Smooth muscle cell (in vitro differentiated cells): ENCODE data around the gene NACC2. TPM values are rescaled to one million over a fixed set of nuclear protein-coding genes. Genes with fewer than 3 reads are reported as not detected.

Experiments
- DNase-seq: peaks from one replicate; lab custom pipeline; 2025; ENCODE audit not compliant: unreplicated experiment; lab: John Stamatoyannopoulos, UW
- H2AFZ ChIP-seq: fragments of 200-600 bp; sonication (generic); 2 replicates; pipeline ENCODE4 v1.6.0; 2016; ENCODE audit warnings: antibody characterized with exemption, low read depth, mild to moderate bottlenecking
- H3F3A ChIP-seq: fragments of 200-600 bp; sonication (generic); 2 replicates; pipeline ENCODE4 v1.6.0; 2017; ENCODE audit warnings: antibody characterized with exemption, low read depth
- H3K27ac ChIP-seq: fragments of 200-600 bp; sonication (generic); 2 replicates; pipeline ENCODE4 v1.5.1; 2016; ENCODE audit warnings: low read depth, mild to moderate bottlenecking
- H3K27me3 ChIP-seq: fragments of 200-600 bp; sonication (generic); 2 replicates; pipeline ENCODE4 v1.6.1; 2016; ENCODE audit warnings: low read depth, mild to moderate bottlenecking
- H3K36me3 ChIP-seq: fragments of 200-600 bp; sonication (generic); 2 replicates; pipeline ENCODE4 v1.5.1; 2016; ENCODE audit warnings: low read depth
- H3K4me1 ChIP-seq: fragments of 200-600 bp; sonication (generic); 2 replicates; pipeline ENCODE4 v1.5.1; 2016; ENCODE audit warnings: low read depth
- H3K4me2 ChIP-seq: fragments of 200-600 bp; sonication (generic); 2 replicates; pipeline ENCODE4 v1.6.0; 2016; ENCODE audit warnings: mild to moderate bottlenecking
- H3K4me3 ChIP-seq: fragments of 200-600 bp; sonication (generic); 2 replicates; pipeline ENCODE4 v1.5.1; 2016; ENCODE audit warnings: mild to moderate bottlenecking
- H3K79me2 ChIP-seq: fragments of 200-600 bp; sonication (generic); 2 replicates; pipeline ENCODE4 v1.6.0; 2016; ENCODE audit warnings: low read depth, mild to moderate bottlenecking
- H3K9ac ChIP-seq: fragments of 200-600 bp; sonication (generic); 2 replicates; pipeline ENCODE4 v1.6.0; 2016; ENCODE audit warnings: low read depth
- H3K9me3 ChIP-seq: fragments of 200-600 bp; sonication (generic); replicated peaks from 2 replicates; pipeline ENCODE4 v1.5.1; 2016; ENCODE audit warnings: low read depth
- H4K20me1 ChIP-seq: fragments of 200-600 bp; sonication (generic); 2 replicates; pipeline ENCODE4 v1.6.0; 2016; ENCODE audit warnings: low read depth
- CTCF ChIP-seq: fragments of 200-600 bp; sonication (generic); IDR thresholded peaks from 2 replicates; pipeline ENCODE4 v1.5.1; 2017; ENCODE audit warnings: borderline replicate concordance, mild to moderate bottlenecking, antibody characterized with exemption; ENCODE audit not compliant: insufficient read depth, poor library complexity, severe bottlenecking
- WGBS: methylation state at CpG from one replicate; pipeline ENCODE4 v1.1.7; 2016; ENCODE audit warnings: low lambda C conversion rate; 5-methylcytosine and 5-hydroxymethylcytosine counted together
- polyA plus RNA-seq: library from polyadenylated mRNA; unstranded; fragments of >200 nt; fragmentation: Nextera tagmentation; extraction: Ambion mirVana; gene quantifications from 2 replicates; pipeline ENCODE4 v1.2.1, GENCODE V29; 2016
- total RNA-seq: library from RNA; depleted of rRNA; stranded (reverse); fragments of >200 nt; gene quantifications from 2 replicates; pipeline ENCODE4 v1.2.3, GENCODE V29; 2014

Gene NACC2
- total and polyA plus RNA-seq, 2 experiments from 2014 or later = 6.7 to 8.8 TPM

- Histone ChIP-seq H2AFZ (no peak overlapping the region), H3K9ac (no peak overlapping the region), H4K20me1 (peaks cover 98% of the 10 kb centered on the region), H3K9me3 (no peaks in the 10 kb centered on the region), H3F3A (no peaks in the 10 kb centered on the region), H3K36me3 (no peaks in the 10 kb centered on the region), H3K27me3 (no peaks in the 10 kb centered on the region), H3K79me2 (peaks cover 96% of the 10 kb centered on the region), H3K4me3 (no peak overlapping the region), H3K4me2 (no peak overlapping the region), H3K4me1 (no peaks in the 10 kb centered on the region), H3K27ac (no peak overlapping the region)
- no peak for TF ChIP-seq CTCF
- whole genome bisulfite sequencing = 92% methylated on average over 23 of the region's 23 CpGs
- DNase-seq = no peak
Measured at GRCh38 chr9:136080716-136081112, 14.4 kb downstream of the NACC2 start.

GRCh38 chr9:136079916-136080246 is 15.2 kb downstream of the NACC2 start:
- 97% methylated on average over 6 of the region's 6 CpGs for WGBS
- H3K79me2 ChIP-seq = peaks cover 95% of the 10 kb centered on the region
- H3K27ac ChIP-seq = no peak overlapping the region
- no peaks in the 10 kb centered on the region for H3K4me1 ChIP-seq
- DNase-seq = no peak
- H3K4me3 ChIP-seq = no peak overlapping the region
- no peak for TF ChIP-seq CTCF
- H3K27me3 ChIP-seq = no peaks in the 10 kb centered on the region
- H3K36me3 ChIP-seq = no peaks in the 10 kb centered on the region
- peaks cover 98% of the 10 kb centered on the region for H4K20me1 ChIP-seq
- no peaks in the 10 kb centered on the region for H3F3A ChIP-seq
- H3K4me2 ChIP-seq = no peak overlapping the region
- no peak overlapping the region for H3K9ac ChIP-seq
- H3K9me3 ChIP-seq = no peaks in the 10 kb centered on the region
- H2AFZ ChIP-seq = no peak overlapping the region

GRCh38 chr9:136079211-136079915 is 15.7 kb downstream of the NACC2 start:
- peaks cover 95% of the 10 kb centered on the region for H3K79me2 ChIP-seq
- H3K4me1 ChIP-seq = no peaks in the 10 kb centered on the region
- no peaks in the 10 kb centered on the region for H3K9me3 ChIP-seq
- no peak overlapping the region for H2AFZ ChIP-seq
- TF ChIP-seq CTCF = no peak
- H3K4me2 ChIP-seq = no peak overlapping the region
- no peaks in the 10 kb centered on the region for H3K27me3 ChIP-seq
- no peaks in the 10 kb centered on the region for H3K36me3 ChIP-seq
- DNase-seq = no peak
- H3K27ac ChIP-seq = no peak overlapping the region
- no peak overlapping the region for H3K4me3 ChIP-seq
- peaks cover 98% of the 10 kb centered on the region for H4K20me1 ChIP-seq
- 75% methylated on average over 16 of the region's 16 CpGs for WGBS
- H3F3A ChIP-seq = no peaks in the 10 kb centered on the region
- H3K9ac ChIP-seq = no peak overlapping the region

- Histone ChIP-seq H3K4me2 (no peak overlapping the region), H3K4me3 (no peak overlapping the region), H4K20me1 (peaks cover 98% of the 10 kb centered on the region), H3K27me3 (no peaks in the 10 kb centered on the region), H3F3A (no peaks in the 10 kb centered on the region), H3K4me1 (no peaks in the 10 kb centered on the region), H3K9ac (no peak overlapping the region), H3K9me3 (no peaks in the 10 kb centered on the region), H2AFZ (no peak overlapping the region), H3K27ac (no peak overlapping the region), H3K36me3 (no peaks in the 10 kb centered on the region), H3K79me2 (peaks cover 95% of the 10 kb centered on the region)
- no peak for DNase-seq
- 93% methylated on average over 27 of the region's 27 CpGs for WGBS
- no peak for TF ChIP-seq CTCF
Measured at GRCh38 chr9:136078498-136079011, 16.5 kb downstream of the NACC2 start.
